Endothelial cell of umbilical vein (primary cell): ENCODE data around the gene SERPINF2. TPM values are rescaled to one million over a fixed set of nuclear protein-coding genes. Genes with fewer than 3 reads are reported as not detected.
"Not testable (repeated sequence)": the region's sequence is repeated elsewhere in the genome, so short reads cannot be mapped to it uniquely, and the experiment has no call there.

Experiments used
- BruUV-seq: library from RNA; stranded (reverse); fragments of 400-500 nt; replicated peaks from 2 replicates; lab custom pipeline; 2021; lab: Mats Ljungman, UMichigan
- CTCF ChIA-PET: fragments of 300-600, 350-600 bp; sonication (Branson Sonifier 250); formaldehyde crosslinking; loops from one replicate; lab custom pipeline; 2021; ENCODE audit warnings: antibody characterized with exemption, inconsistent platforms; lab: Charles Lee
- POLR2A ChIA-PET: fragments of 300-600, 350-600 bp; sonication (Branson Sonifier 250); formaldehyde crosslinking; loops from one replicate; lab custom pipeline; 2021; ENCODE audit warnings: antibody characterized with exemption, inconsistent platforms; lab: Charles Lee
- DNase-seq: peaks from one replicate; pipeline ENCODE4 v3.0.0-alpha.2; 2011; ENCODE audit warnings: low read depth, low spot score
- FAIRE-seq: peaks from 2 replicates; lab custom pipeline; 2011; peaks lifted over from hg19 to GRCh38; lab: Jason Lieb, UNC
- H2AFZ ChIP-seq: 2 replicates; pipeline ENCODE4 v1.6.0; 2012; ENCODE audit warnings: low read depth, low read length, control low read depth, inconsistent platforms
- H3K27ac ChIP-seq: 2 replicates; pipeline ENCODE4 v1.5.1; 2011; ENCODE audit warnings: low read depth, mild to moderate bottlenecking, control low read depth, low read length, moderate library complexity; ENCODE audit not compliant: insufficient read depth
- H3K27me3 ChIP-seq, 2 experiments: 2 replicates each; pipeline versions ENCODE4 v1.6.0 to v1.6.1; 2011; ENCODE audit warnings: low read length in 2 of 2, mixed read lengths in 1 of 2; ENCODE audit not compliant: control insufficient read depth in 2 of 2, insufficient read depth in 2 of 2
- H3K36me3 ChIP-seq, 2 experiments: 2 replicates in 1 of 2; 3 replicates in 1 of 2; pipeline ENCODE4 v1.5.1; 2011; ENCODE audit warnings: low read length in 2 of 2, mild to moderate bottlenecking in 1 of 2, moderate library complexity in 1 of 2; ENCODE audit not compliant: control insufficient read depth in 2 of 2, insufficient read depth in 2 of 2; ENCODE audit errors: extremely low read depth in 1 of 2
- H3K4me1 ChIP-seq: 3 replicates; pipeline ENCODE4 v1.5.1; 2011; ENCODE audit warnings: mild to moderate bottlenecking, low read length; ENCODE audit not compliant: control insufficient read depth, insufficient read depth; ENCODE audit errors: extremely low read depth
- H3K4me2 ChIP-seq: 2 replicates; pipeline ENCODE4 v1.6.1; 2011; ENCODE audit warnings: low read length, control low read depth, mixed read lengths; ENCODE audit not compliant: insufficient read depth
- H3K4me3 ChIP-seq, 3 experiments: fragments of 200-600 bp in 1 of 3; sonication (generic), shearing (Covaris generic) in 1 of 3; replicated peaks in 1 of 3; 2 replicates each; pipeline ENCODE4 v1.5.1; 2011 to 2016; ENCODE audit warnings: control low read depth in 3 of 3, low read length in 3 of 3, mild to moderate bottlenecking in 2 of 3, inconsistent platforms in 1 of 3, low read depth in 1 of 3, moderate library complexity in 1 of 3; ENCODE audit not compliant: insufficient read depth in 1 of 3
- H3K79me2 ChIP-seq: 2 replicates; pipeline ENCODE4 v1.6.0; 2012; ENCODE audit warnings: low read length, inconsistent platforms; ENCODE audit not compliant: control insufficient read depth, insufficient read depth
- H3K9ac ChIP-seq: replicated peaks from 2 replicates; pipeline ENCODE3; 2011; ENCODE audit warnings: low read length, control low read depth; ENCODE audit not compliant: insufficient read depth; ENCODE audit errors: extremely low read depth
- H3K9me1 ChIP-seq: replicated peaks from 3 replicates; pipeline ENCODE4 v1.6.0; 2011; ENCODE audit warnings: mild to moderate bottlenecking, low read length; ENCODE audit not compliant: control insufficient read depth, insufficient read depth; ENCODE audit errors: extremely low read depth
- H3K9me3 ChIP-seq: replicated peaks from 2 replicates; pipeline ENCODE4 v1.5.1; 2012; ENCODE audit warnings: low read length, inconsistent platforms; ENCODE audit not compliant: control insufficient read depth, insufficient read depth
- H4K20me1 ChIP-seq: replicated peaks from 2 replicates; pipeline ENCODE3; 2011; ENCODE audit warnings: mild to moderate bottlenecking, low read length; ENCODE audit not compliant: control insufficient read depth, insufficient read depth; ENCODE audit errors: extremely low read depth
- FOS ChIP-seq: IDR thresholded peaks from 2 replicates; pipeline ENCODE4 v1.6.1; 2011; ENCODE audit warnings: mild to moderate bottlenecking, low read length, moderate library complexity, borderline replicate concordance; ENCODE audit not compliant: insufficient read depth
- GATA2 ChIP-seq: IDR thresholded peaks from 2 replicates; pipeline ENCODE4 v1.7.0; 2011; ENCODE audit warnings: low read depth, mild to moderate bottlenecking, moderate library complexity, mixed read lengths, low read length; ENCODE audit not compliant: insufficient read length, insufficient read depth
- JUN ChIP-seq: IDR thresholded peaks from 2 replicates; pipeline ENCODE4 v1.6.1; 2011; ENCODE audit warnings: borderline replicate concordance, low read depth; ENCODE audit not compliant: insufficient read length, insufficient read depth
- MAX ChIP-seq: IDR thresholded peaks from 2 replicates; pipeline ENCODE4 v1.6.1; 2011; ENCODE audit not compliant: insufficient read depth, insufficient read length
- MYC ChIP-seq: IDR thresholded peaks from one replicate; pipeline ENCODE4 v1.6.1; 2011; ENCODE audit warnings: mild to moderate bottlenecking, low read depth, low read length
- POLR2A ChIP-seq: IDR thresholded peaks from 2 replicates; pipeline ENCODE4 v1.6.1; 2012; ENCODE audit warnings: low read depth, mild to moderate bottlenecking, control low read depth, low read length
- POLR2AphosphoS5 ChIP-seq: IDR thresholded peaks from 2 replicates; pipeline ENCODE4 v1.6.1; 2012; ENCODE audit warnings: low read depth, mild to moderate bottlenecking, control low read depth, low read length, moderate library complexity; ENCODE audit not compliant: insufficient read depth
- dilution Hi-C: fragments of 300-500 bp; cut with MboI; formaldehyde crosslinking; loops from one replicate; pipeline ENCODE4 v1.15.0; 2019; ENCODE audit warnings: low sequenced_read_pairs; ENCODE audit not compliant: extremely low pct_ligation_motif_present
- intact Hi-C: fragments of 100-400 bp; cut with micrococcal nuclease; formaldehyde crosslinking; loops from one replicate; pipeline ENCODE4 v1.10.0; 2022
- polyA plus RNA-seq, 4 experiments: library from polyadenylated mRNA; depleted of rRNA in 3 of 4; stranded (reverse) in 3 of 4; unstranded in 1 of 4; fragments of >200 nt; gene quantifications; 2 replicates each; pipeline versions ENCODE4 v1.2.1 to v1.2.3, GENCODE V29; 2011 to 2012; ENCODE audit warnings: missing spikeins in 1 of 4
- total RNA-seq: library from RNA; stranded (reverse); gene quantifications from 2 replicates; pipeline ENCODE4 v1.2.3, GENCODE V29; 2021
- TF ChIP-seq, protein P1 (sequence below), 2 donors: IDR thresholded peaks; 1 replicate in 1 of 2; 2 replicates in 1 of 2; pipeline ENCODE4 v1.5.1; 2011; ENCODE audit warnings: low read length in 2 of 2, mild to moderate bottlenecking in 2 of 2, moderate library complexity in 2 of 2, control low read depth in 1 of 2, inconsistent platforms in 1 of 2, low read depth in 1 of 2; ENCODE audit not compliant: insufficient read depth in 1 of 2; ENCODE audit errors: extremely low read depth in 1 of 2

SERPINF2 gene
- total and polyA plus RNA-seq, 2 donors (not counting 3 experiments of a cell fraction or from before 2014, with no cell fraction given) = 0.03 TPM; not detected in 1

DNA sequence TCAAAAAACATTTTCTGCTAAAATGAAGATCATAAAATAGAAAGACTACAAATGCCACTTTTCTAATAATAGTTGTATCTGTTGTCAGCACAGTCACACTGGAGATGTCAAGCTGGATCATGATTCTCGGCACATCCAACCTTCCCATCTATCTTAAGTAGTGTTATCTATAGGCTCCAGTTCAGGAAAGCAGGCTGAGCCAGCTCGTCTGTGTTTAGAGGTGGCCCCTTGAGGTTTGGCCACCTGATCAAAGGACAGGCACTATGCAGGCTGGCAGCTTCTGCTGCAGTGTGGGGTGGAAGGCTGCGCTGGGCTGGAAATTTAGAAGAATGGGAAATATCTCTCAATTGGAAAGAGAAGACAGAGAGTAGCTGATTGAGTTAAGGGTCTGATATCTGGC, 54.7 kb downstream of the SERPINF2 start:
- peaks cover 1% of the 10 kb centered on the region for H3K79me2 ChIP-seq
- no peak overlapping the region for H3K4me3 ChIP-seq
- intact Hi-C loops = no loop called here
- BruUV-seq = no TSS peak
- no peak for TF ChIP-seq JUN
- TF ChIP-seq GATA2 = no peak
- TF ChIP-seq, protein P1, sequence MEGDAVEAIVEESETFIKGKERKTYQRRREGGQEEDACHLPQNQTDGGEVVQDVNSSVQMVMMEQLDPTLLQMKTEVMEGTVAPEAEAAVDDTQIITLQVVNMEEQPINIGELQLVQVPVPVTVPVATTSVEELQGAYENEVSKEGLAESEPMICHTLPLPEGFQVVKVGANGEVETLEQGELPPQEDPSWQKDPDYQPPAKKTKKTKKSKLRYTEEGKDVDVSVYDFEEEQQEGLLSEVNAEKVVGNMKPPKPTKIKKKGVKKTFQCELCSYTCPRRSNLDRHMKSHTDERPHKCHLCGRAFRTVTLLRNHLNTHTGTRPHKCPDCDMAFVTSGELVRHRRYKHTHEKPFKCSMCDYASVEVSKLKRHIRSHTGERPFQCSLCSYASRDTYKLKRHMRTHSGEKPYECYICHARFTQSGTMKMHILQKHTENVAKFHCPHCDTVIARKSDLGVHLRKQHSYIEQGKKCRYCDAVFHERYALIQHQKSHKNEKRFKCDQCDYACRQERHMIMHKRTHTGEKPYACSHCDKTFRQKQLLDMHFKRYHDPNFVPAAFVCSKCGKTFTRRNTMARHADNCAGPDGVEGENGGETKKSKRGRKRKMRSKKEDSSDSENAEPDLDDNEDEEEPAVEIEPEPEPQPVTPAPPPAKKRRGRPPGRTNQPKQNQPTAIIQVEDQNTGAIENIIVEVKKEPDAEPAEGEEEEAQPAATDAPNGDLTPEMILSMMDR (IDR thresholded peaks at IDR 0.05; ENCODE audit: extremely low read depth in 1 of 2, insufficient read depth in 1 of 2, low read depth in 1 of 2, low read length in 2 of 2) = no peak
- no peak for TF ChIP-seq POLR2AphosphoS5
- TF ChIP-seq POLR2A = no peak
- TF ChIP-seq MYC = no peak
- TF ChIP-seq FOS = no peak
- no peak for TF ChIP-seq MAX
- H3K9me1 ChIP-seq = no peaks in the 10 kb centered on the region
- peaks cover 2 to 5% of the 10 kb centered on the region in 2 experiments for H3K36me3 ChIP-seq
- H3K9ac ChIP-seq = no peak overlapping the region
- FAIRE-seq = no peak
- H3K27me3 ChIP-seq = no peaks in the 10 kb centered on the region
- dilution Hi-C loops = no loop called here
- no peak overlapping the region for H2AFZ ChIP-seq
- no peak overlapping the region for H3K27ac ChIP-seq
- ChIA-PET CTCF (interaction anchor here (1.0 to 1.7 kb wide), 4 partner anchors 14 to 75 kb away, joined by 3 to 5 read pairs (median 3); no protein-coding TSS in a partner anchor), POLR2A (no interaction called here)
- H3K4me1 ChIP-seq = no peaks in the 10 kb centered on the region
- no peaks in the 10 kb centered on the region for H4K20me1 ChIP-seq
- H3K9me3 ChIP-seq = no peaks in the 10 kb centered on the region
- H3K4me2 ChIP-seq = no peak overlapping the region
- no peak for DNase-seq

- H3K79me2 ChIP-seq, H3K27me3 ChIP-seq, H4K20me1 ChIP-seq, DNase-seq, POLR2A ChIA-PET, H3K9ac ChIP-seq, H3K9me1 ChIP-seq, FAIRE-seq, H3K9me3 ChIP-seq, H2AFZ ChIP-seq, H3K4me2 ChIP-seq, dilution Hi-C loops, H3K36me3 ChIP-seq, H3K27ac ChIP-seq, BruUV-seq, H3K4me1 ChIP-seq, H3K4me3 ChIP-seq, intact Hi-C loops: not testable (repeated sequence)
- CTCF ChIA-PET = interaction anchor here (1.1 to 1.7 kb wide), 2 partner anchors 16 to 68 kb away, joined by 3 read pairs; no protein-coding TSS in a partner anchor
These were observed 55.2 kb downstream of the SERPINF2 start for GRCh38 chr17:1797846-1798245.
